ENCODE measurements around the gene RDH12. TPM values are rescaled to one million over a fixed set of nuclear protein-coding genes. Genes with fewer than 3 reads are reported as not detected.

Gene RDH12
- total RNA-seq, 1 experiment from 2014 or later: not detected

DNA sequence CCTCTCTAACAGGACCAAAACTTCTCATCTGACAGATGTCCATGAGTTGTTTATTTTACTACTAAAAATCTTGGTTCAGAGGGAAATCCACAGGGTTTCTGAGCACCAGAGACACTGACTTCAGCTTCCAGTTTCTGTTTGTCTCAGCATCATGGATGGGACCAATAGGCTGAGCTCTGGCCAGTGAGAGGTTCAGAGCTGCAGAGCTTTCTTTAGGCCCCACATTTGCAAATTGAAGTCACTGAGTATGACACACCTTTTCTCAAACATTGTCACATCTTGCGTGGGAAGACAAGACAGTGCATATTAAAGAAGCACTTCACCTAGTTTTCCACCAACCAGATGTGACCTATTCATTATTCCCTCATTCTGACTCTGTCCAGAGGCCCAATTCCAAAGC is 45.2 kb downstream of the RDH12 start:
- Histone ChIP-seq H3K9me3 (ENCODE audit: low read depth, low read length, poor library complexity, severe bottlenecking) (no peaks in the 10 kb centered on the region), H3K27me3 (replicated peaks; ENCODE audit: insufficient read depth, low read depth, low read length, poor library complexity) (no peaks in the 10 kb centered on the region), H3K27ac (ENCODE audit: low read depth, low read length, poor library complexity, severe bottlenecking) (no peak overlapping the region), H3K4me3 (ENCODE audit: low read depth, low read length, poor library complexity, severe bottlenecking) (no peak overlapping the region), H3K36me3 (ENCODE audit: insufficient read depth, low read length, poor library complexity, severe bottlenecking) (no peaks in the 10 kb centered on the region), H3K4me1 (ENCODE audit: insufficient read depth, low read length, poor library complexity, severe bottlenecking) (no peaks in the 10 kb centered on the region)
- DNase-seq (ENCODE audit: low spot score): no peak
- ChIA-PET CTCF (no interaction called here), POLR2A (ENCODE audit: low non-redundant PET) (interaction anchor here (0.6 kb wide), 1 partner anchor 244 kb away, joined by 4 read pairs; no protein-coding TSS in a partner anchor)
- intact Hi-C loops (cut with micrococcal nuclease; ENCODE audit: unreplicated experiment): no loop called here
- no TSS peak for BruUV-seq (replicated peaks)
- no peak for TF ChIP-seq EZH2 (IDR thresholded peaks at IDR 0.05; ENCODE audit: borderline replicate concordance, low read depth, low read length, poor library complexity, severe bottlenecking)
- TF ChIP-seq, protein P1, sequence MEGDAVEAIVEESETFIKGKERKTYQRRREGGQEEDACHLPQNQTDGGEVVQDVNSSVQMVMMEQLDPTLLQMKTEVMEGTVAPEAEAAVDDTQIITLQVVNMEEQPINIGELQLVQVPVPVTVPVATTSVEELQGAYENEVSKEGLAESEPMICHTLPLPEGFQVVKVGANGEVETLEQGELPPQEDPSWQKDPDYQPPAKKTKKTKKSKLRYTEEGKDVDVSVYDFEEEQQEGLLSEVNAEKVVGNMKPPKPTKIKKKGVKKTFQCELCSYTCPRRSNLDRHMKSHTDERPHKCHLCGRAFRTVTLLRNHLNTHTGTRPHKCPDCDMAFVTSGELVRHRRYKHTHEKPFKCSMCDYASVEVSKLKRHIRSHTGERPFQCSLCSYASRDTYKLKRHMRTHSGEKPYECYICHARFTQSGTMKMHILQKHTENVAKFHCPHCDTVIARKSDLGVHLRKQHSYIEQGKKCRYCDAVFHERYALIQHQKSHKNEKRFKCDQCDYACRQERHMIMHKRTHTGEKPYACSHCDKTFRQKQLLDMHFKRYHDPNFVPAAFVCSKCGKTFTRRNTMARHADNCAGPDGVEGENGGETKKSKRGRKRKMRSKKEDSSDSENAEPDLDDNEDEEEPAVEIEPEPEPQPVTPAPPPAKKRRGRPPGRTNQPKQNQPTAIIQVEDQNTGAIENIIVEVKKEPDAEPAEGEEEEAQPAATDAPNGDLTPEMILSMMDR (conservative IDR thresholded peaks at IDR 0.05; ENCODE audit: low read depth, low read length): no peak

DNA sequence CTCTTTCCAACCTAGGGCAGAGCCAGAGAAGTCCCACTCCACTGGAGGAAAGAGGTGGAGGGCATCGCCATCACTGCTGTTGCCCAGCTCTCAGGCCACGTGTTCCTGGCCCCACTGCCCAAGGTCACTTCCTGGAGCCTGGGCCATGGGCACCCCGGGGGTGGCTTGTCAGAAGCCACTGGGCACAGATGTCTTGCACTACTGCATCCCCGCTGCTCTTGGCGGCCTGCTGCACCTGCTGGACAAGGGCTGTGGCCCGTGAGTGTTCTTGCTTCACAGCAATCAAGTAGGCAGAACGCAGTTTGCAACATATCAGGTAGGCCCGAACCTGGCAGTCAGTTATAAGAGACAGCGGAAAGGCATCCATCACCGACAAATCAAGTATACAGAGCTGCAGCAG is 46.6 kb downstream of the RDH12 start:
- Histone ChIP-seq H3K4me3 (ENCODE audit: low read depth, low read length, poor library complexity, severe bottlenecking) (no peak overlapping the region), H3K27ac (ENCODE audit: low read depth, low read length, poor library complexity, severe bottlenecking) (no peak overlapping the region), H3K27me3 (replicated peaks; ENCODE audit: insufficient read depth, low read depth, low read length, poor library complexity) (no peaks in the 10 kb centered on the region), H3K9me3 (ENCODE audit: low read depth, low read length, poor library complexity, severe bottlenecking) (no peaks in the 10 kb centered on the region), H3K36me3 (ENCODE audit: insufficient read depth, low read length, poor library complexity, severe bottlenecking) (no peaks in the 10 kb centered on the region), H3K4me1 (ENCODE audit: insufficient read depth, low read length, poor library complexity, severe bottlenecking) (no peaks in the 10 kb centered on the region)
- CTCF ChIA-PET: no interaction called here
- POLR2A ChIA-PET (ENCODE audit: low non-redundant PET): no interaction called here
- intact Hi-C loops (cut with micrococcal nuclease; ENCODE audit: unreplicated experiment): no loop called here
- no TSS peak for BruUV-seq (replicated peaks)
- no peak for TF ChIP-seq EZH2 (IDR thresholded peaks at IDR 0.05; ENCODE audit: borderline replicate concordance, low read depth, low read length, poor library complexity, severe bottlenecking)
- TF ChIP-seq, protein P1 (conservative IDR thresholded peaks at IDR 0.05; ENCODE audit: low read depth, low read length): no peak
- no peak for DNase-seq (ENCODE audit: low spot score)

DNA sequence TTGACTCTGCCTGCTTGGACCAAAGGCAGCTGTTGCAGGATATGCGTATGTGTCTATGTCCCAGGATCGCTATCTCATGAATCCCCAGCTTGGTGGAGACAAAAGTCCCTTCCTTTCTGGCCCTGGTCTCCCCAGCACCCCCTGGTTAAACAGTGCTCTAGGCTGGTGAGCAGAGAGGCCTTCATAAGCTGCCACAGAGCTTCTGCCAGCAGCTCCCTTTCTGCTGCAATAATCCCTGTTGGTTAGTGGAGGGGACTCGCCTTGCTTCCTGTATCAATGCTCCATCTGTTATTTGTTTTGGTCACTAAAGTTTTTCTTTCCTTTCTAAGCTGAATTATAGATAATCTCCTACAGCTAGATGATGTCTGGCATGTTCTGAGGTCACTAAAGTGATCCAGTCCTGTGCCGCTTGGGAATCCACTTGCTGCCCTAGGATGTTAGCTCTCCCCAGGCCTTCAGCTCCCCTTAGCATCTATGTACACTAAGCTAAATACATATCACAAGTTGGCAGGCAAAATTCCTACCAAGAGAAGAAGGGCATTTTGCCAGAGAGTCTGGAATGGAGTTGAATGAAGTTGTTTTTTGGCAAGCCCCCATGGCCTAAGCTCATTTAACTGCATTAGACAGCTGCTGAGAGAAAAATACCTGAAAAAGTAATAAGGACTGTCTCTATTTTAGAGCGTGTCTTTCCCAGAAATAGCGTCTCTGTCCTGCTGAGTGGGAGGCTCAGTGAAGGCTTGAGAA is 47.8 kb downstream of the RDH12 start:
- intact Hi-C loops (cut with micrococcal nuclease; ENCODE audit: unreplicated experiment): no loop called here
- H3K4me1 ChIP-seq (ENCODE audit: insufficient read depth, low read length, poor library complexity, severe bottlenecking): no peaks in the 10 kb centered on the region
- H3K4me3 ChIP-seq (ENCODE audit: low read depth, low read length, poor library complexity, severe bottlenecking): no peak overlapping the region
- DNase-seq (ENCODE audit: low spot score): no peak
- H3K27me3 ChIP-seq (replicated peaks; ENCODE audit: insufficient read depth, low read depth, low read length, poor library complexity): no peaks in the 10 kb centered on the region
- TF ChIP-seq, protein P1 (conservative IDR thresholded peaks at IDR 0.05; ENCODE audit: low read depth, low read length): no peak
- no peak for TF ChIP-seq EZH2 (IDR thresholded peaks at IDR 0.05; ENCODE audit: borderline replicate concordance, low read depth, low read length, poor library complexity, severe bottlenecking)
- H3K36me3 ChIP-seq (ENCODE audit: insufficient read depth, low read length, poor library complexity, severe bottlenecking): no peaks in the 10 kb centered on the region
- H3K9me3 ChIP-seq (ENCODE audit: low read depth, low read length, poor library complexity, severe bottlenecking): no peaks in the 10 kb centered on the region
- ChIA-PET CTCF (no interaction called here), POLR2A (ENCODE audit: low non-redundant PET) (no interaction called here)
- BruUV-seq (replicated peaks): no TSS peak
- no peak overlapping the region for H3K27ac ChIP-seq (ENCODE audit: low read depth, low read length, poor library complexity, severe bottlenecking)

All from A673 (cell line).